NCI-H146 treated with DMSO at 0.1 percent for 48 hours (cell line): Measurements from ENCODE around the gene GTF2H2C.
"Not testable (repeated sequence)": the region's sequence is repeated elsewhere in the genome, so short reads cannot be mapped to it uniquely, and the experiment has no call there.

Experiments used
- DNase-seq: peaks from one replicate; lab custom pipeline; 2025; ENCODE audit not compliant: unreplicated experiment; lab: John Stamatoyannopoulos, UW

GTF2H2C gene

DNA sequence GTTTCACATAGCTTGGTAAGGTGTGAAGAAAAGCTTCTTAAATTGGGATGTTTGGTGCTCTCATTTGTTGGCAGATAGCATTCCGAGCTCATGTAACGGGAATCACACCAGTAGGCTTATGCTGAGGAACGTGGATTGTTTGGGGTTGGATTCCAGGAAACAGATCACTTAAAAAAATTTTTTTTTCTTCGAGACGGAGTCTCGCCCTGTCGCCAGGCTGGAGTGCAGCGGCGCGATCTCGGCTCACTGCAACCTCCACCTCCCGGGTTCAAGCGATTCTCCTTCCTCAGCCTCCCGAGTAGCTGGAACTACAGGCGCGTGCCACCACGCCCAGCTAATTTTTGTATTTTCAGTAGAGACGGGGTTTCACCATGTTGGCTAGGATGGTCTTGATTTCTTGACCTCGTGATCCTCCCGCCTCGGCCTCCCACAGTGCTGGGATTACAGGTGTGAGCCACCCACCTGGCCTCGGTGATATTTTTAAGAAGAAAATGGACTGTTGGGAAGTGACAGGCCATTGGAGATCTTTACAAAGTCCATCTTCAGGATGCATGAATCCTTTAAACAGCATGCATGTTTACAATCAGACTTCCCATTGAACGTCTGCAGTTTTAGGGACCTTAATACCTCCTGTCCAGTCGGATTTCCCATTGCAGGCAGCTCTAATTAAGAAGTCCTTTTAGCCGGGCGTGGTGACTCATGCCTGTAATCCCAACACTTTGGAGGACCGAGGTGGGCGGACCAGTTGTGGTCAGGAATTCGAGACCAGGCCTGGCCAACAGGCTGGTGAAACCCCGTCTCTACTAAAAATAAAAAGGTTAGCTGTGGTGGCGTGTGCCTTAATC is 818 bp downstream of the GTF2H2C start:
- DNase-seq: not testable (repeated sequence)

DNA sequence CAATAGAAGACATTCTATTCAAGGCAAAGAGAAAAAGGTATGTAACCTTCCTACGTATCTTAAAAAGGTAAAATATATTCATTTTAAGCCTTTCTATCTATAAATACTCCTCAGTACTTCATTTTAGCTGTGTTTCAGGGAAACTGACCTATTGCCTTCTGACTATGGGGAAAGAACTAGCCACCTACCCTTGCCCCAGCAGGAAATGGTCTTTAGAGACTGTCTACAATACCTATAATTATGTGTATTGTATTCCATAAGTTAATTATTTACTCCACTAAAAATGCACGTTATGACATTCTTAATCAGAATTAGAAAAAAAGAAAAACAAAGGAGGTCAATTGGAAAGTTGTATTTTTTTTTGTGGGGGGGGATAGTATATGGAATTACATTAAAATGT is 6.2 kb downstream of the GTF2H2C start:
- DNase-seq: not testable (repeated sequence)

DNA sequence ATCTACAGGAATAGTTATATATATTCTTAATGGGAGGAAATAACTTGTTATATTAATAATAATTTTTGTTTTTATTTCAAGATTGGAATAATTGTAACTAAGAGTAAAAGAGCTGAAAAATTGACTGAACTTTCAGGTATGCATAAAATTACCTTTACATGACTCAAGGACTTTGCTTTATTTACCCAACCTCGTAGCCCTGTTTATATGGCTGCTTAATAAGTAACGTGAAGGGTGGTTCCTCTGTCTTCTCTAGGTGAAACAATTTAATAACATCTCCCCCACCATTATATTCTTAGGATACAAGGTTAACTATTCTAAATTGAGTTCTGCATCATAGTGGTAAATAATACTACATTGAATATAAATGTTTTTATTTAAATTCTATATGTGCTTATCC is 8.1 kb downstream of the GTF2H2C start:
- DNase-seq: not testable (repeated sequence)

DNA sequence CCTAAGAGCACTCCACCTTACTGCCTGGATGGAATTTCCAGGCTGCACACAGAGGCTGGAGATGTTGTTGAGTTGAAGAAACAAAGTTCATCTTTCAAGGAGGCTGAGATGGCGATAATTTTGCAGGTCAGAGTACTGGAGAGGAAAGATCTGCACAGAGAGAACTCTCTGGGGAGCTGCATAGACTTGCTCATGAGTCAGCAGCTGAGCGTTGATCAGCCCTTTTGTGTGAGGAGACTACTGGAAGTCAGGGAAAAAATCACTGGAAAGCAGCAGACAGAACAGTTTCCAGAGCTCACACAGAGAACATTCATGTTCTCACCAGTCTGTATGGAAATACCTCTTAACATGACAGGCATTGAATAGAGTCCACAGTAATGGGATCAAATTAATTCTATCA is 23.4 kb downstream of the GTF2H2C start:
- not testable (repeated sequence) for DNase-seq

DNA sequence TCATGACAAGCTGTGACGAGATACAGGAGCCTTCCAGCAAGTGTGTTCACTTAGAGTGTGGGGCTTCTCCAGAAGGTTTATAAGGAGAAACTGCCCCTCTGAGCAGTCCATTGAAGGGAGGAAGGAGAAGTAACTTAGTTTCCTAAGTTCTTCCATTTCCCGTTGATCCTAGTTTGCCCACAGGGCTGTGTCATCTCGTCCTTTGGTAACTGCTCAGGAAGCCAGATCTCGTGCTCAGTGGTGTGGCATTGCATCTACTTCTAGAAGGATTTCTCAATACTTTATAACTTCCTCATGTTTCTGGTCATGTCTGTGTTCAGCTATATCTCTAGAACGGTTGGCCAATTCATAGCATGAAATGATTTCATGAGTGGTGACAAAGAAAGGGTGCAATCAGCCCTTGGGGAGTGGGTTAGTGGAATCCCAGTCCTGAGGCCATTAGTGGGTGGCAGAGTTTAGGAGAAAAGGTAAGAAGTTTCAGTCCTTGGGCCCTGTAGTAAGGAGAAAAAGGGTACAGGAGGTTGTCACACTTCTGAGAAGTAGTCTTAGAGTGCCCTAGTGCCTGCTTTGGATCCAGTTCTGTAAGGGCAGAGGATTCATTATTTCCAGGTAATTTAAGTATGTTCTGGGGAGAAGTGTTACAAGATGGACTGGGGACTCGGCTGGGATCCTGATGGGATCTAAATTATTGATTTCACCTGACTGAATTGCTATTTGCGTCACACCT is 36.3 kb downstream of the GTF2H2C start:
- DNase-seq: not testable (repeated sequence)

DNA sequence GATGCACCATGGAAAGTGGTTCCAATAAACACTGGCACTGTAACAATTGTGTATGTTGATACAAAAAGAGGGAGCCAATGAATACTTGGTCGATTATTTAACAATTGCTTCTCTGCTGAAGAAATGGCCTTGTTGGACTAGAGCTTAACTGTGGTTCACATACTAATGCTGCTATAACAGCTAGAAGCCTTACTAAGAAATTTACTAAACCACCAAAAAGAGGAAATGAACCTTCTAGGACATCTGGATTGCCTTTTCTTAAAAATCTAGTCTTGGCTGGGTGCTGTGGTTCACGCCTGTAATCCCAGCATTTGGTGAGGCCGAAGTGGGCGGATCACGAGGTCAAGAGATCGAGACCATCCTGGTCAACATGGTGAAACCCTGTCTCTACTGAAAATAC is 42.0 kb downstream of the GTF2H2C start:
- DNase-seq: not testable (repeated sequence)

DNA sequence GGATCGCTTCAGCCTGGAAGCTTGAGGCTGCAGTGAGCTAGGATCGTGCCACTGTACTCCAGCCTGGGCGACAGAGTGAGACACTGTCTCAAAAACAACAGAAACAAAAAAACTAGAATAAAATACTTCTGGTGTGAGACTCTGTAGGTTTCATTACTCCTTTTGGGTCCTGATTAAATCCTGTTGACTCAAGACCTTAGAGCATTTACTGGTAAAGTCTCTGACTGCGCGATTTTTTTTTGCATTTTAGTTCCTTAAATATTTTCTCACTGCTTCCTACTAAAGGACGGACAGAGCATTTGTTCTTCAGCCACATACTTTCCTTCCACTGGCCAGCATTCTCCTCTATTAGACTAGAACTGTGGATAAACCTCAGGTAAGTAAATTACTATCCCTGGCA is 46.8 kb downstream of the GTF2H2C start:
- not testable (repeated sequence) for DNase-seq

DNA sequence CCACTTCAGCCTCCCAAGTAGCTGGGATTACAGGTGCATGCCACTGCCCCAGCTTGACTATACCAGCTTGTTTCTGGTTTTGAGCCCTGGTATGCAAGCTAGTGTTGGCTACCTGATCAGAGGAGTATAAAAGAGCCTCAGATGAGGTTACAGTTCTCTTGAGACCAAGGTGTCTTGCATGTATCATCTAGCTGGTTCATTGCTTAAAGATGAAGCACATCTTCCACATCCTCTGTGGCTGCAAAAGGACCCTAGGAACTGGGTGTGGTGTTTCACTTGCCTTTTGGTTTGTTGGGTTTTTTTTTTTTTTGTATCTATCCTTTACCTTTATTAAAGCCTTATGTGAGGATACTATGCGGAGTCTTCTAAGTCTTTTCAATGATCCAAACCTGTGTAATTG is 47.8 kb downstream of the GTF2H2C start:
- DNase-seq: not testable (repeated sequence)

DNA sequence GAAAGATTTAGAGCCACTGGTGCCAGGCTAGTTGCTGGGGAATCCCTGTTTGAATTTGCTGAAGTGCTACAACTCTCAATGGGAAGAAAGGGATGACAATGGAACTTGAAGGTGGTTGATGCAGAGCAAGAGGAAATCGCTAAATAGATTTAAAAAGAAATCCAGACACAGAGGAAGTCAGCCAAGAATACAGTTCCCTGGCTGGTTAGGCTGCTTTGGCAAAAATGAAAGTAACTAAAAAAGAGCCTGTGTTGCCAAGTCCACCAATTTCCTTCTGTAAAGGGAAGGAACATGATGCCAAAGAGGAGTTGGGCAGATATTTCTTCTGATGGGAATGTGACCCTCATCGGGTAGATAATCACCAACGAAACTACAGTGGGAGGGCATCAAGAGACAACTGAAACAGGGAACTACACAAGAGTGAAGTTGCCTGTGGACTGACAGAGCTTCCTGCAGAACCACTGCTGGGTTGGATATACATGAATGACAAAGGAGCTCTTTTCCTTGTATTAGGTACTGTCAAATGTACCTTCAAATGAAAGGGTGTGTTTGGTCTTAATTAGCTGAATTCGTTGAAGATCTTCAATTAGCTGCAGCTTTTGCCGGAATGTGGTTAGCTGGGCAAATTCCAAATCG is 49.0 kb downstream of the GTF2H2C start:
- DNase-seq: not testable (repeated sequence)

DNA sequence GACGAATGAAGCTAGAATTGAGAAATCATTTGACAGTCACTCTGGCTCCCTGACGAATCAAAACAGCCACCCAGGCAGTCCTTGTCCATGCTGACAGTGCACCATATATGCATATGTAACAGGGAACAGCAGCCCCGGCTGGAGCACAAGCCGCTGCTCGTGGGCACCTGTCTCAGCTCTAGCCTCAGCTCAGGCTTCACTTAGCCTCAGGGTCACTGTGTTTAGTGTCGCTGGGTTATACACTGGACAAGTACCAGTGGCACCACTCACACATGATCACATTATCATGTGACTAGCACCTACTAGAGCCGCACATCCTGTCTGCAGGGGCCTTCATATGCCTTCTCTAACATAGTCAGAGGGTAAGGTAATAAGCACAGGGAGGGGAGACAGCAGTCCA is 54.9 kb downstream of the GTF2H2C start:
- DNase-seq: not testable (repeated sequence)

DNA sequence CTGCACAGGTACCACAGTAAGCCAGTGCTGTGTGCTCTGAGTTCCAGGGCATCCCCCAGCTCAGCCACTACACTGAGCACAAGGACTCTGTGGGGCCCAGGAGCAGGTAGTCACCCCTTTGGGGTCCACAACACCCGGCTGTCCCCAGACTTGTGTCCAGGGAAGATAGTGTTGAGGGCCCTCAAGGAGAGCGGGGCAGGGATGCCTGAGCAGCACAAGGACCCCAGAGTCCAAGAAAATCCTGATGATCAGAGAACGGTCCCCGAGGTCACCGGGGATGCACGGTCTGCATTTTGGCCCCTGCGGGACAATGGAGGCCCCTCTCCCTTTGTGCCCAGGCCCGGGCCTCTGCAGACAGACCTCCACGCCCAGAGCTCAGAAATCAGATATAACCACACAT is 71.9 kb downstream of the GTF2H2C start:
- not testable (repeated sequence) for DNase-seq
